Iris pigment epithelial cell (primary cell): ENCODE data around the gene KCNT2.

Experiments
- DNase-seq: peaks from one replicate; pipeline ENCODE4 v3.0.0-alpha.2; 2011; ENCODE audit warnings: low read depth

Gene KCNT2

GRCh38 chr1:196450143-196451095 is 157.8 kb downstream of the KCNT2 start:
- DNase-seq = peak; percentile 10

GRCh38 chr1:196449460-196449859 is 158.8 kb downstream of the KCNT2 start:
- DNase-seq = no peak

- no peak for DNase-seq
Observed at GRCh38 chr1:196445775-196446174, 162.5 kb downstream of the KCNT2 start.

- no peak for DNase-seq
Observed at GRCh38 chr1:196444634-196445033, 163.6 kb downstream of the KCNT2 start.

- no peak for DNase-seq
Observed at GRCh38 chr1:196442366-196442765, 165.9 kb downstream of the KCNT2 start.

- no peak for DNase-seq
Observed at GRCh38 chr1:196440711-196441110, 167.5 kb downstream of the KCNT2 start.

GRCh38 chr1:196438329-196438728 is 169.9 kb downstream of the KCNT2 start:
- DNase-seq = no peak

- no peak for DNase-seq
Observed at GRCh38 chr1:196437671-196438070, 170.6 kb downstream of the KCNT2 start.

- no peak for DNase-seq
Observed at GRCh38 chr1:196433000-196433399, 175.2 kb downstream of the KCNT2 start.

GRCh38 chr1:196427976-196428734 is 180.1 kb downstream of the KCNT2 start:
- no peak for DNase-seq

GRCh38 chr1:196425513-196425912 is 182.7 kb downstream of the KCNT2 start:
- DNase-seq = peak; percentile 26

GRCh38 chr1:196423612-196424011 is 184.6 kb downstream of the KCNT2 start:
- DNase-seq = peak; percentile 71

- no peak for DNase-seq
Observed at GRCh38 chr1:196418772-196419171, 189.5 kb downstream of the KCNT2 start.

- DNase-seq = no peak
Observed at GRCh38 chr1:196415978-196416377, 192.3 kb downstream of the KCNT2 start.

- DNase-seq = no peak
Observed at GRCh38 chr1:196412326-196412725, 195.9 kb downstream of the KCNT2 start.

GRCh38 chr1:196410768-196411167 is 197.5 kb downstream of the KCNT2 start:
- no peak for DNase-seq

- DNase-seq = peak; percentile 80
Observed at GRCh38 chr1:196409586-196409985, 198.7 kb downstream of the KCNT2 start.

GRCh38 chr1:196407358-196408051 is 200.7 kb downstream of the KCNT2 start:
- peak; percentile 86 for DNase-seq

GRCh38 chr1:196405839-196406238 is 202.4 kb downstream of the KCNT2 start:
- DNase-seq = no peak

- DNase-seq = peak; percentile 97
Observed at GRCh38 chr1:196403803-196404690, 204.2 kb downstream of the KCNT2 start.

GRCh38 chr1:196401891-196402290 is 206.3 kb downstream of the KCNT2 start:
- no peak for DNase-seq
